NB4 (cell line): ENCODE measurements around the gene RBM47.

Source experiments
- POLR2A ChIP-seq: IDR thresholded peaks from 2 replicates; pipeline ENCODE4 v1.6.1; 2011; ENCODE audit warnings: mild to moderate bottlenecking; ENCODE audit not compliant: insufficient read length; ENCODE audit errors: extremely low read depth
- TF ChIP-seq, protein P1 (sequence below): IDR thresholded peaks from one replicate; pipeline ENCODE4 v1.5.1; 2012; ENCODE audit warnings: low read depth, low read length

DNA sequence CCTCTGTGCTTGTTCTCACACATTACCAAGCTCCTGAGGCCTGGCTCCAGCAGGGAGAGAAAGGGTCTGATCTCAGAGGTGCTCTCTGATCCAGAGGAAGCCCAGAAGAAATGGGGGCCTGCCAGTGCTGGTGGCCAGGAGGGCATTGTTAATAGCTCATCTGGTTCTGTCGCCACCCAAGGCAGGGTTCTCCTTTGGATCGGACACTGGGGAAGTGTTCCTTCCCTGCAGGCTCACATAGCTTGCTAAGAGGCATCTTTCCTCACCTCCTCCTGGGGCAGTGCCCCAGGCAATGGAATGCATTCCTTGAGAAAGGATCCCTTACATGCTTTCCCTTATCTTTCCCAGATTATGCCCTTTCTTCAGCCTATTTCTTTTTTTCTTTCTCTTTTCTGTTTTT lies 53.8 kb downstream of the RBM47 start:
- no peak for TF ChIP-seq POLR2A
- TF ChIP-seq, protein P1, sequence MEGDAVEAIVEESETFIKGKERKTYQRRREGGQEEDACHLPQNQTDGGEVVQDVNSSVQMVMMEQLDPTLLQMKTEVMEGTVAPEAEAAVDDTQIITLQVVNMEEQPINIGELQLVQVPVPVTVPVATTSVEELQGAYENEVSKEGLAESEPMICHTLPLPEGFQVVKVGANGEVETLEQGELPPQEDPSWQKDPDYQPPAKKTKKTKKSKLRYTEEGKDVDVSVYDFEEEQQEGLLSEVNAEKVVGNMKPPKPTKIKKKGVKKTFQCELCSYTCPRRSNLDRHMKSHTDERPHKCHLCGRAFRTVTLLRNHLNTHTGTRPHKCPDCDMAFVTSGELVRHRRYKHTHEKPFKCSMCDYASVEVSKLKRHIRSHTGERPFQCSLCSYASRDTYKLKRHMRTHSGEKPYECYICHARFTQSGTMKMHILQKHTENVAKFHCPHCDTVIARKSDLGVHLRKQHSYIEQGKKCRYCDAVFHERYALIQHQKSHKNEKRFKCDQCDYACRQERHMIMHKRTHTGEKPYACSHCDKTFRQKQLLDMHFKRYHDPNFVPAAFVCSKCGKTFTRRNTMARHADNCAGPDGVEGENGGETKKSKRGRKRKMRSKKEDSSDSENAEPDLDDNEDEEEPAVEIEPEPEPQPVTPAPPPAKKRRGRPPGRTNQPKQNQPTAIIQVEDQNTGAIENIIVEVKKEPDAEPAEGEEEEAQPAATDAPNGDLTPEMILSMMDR: no peak
